Measurements from ENCODE around the gene CYP4B1. TPM values are rescaled to one million over a fixed set of nuclear protein-coding genes. Genes with fewer than 3 reads are reported as not detected.
"Not testable (repeated sequence)": the region's sequence is repeated elsewhere in the genome, so short reads cannot be mapped to it uniquely, and the experiment has no call there.

CYP4B1 gene
- total RNA-seq, 1 donor from 2014 or later, result 243 TPM

DNA sequence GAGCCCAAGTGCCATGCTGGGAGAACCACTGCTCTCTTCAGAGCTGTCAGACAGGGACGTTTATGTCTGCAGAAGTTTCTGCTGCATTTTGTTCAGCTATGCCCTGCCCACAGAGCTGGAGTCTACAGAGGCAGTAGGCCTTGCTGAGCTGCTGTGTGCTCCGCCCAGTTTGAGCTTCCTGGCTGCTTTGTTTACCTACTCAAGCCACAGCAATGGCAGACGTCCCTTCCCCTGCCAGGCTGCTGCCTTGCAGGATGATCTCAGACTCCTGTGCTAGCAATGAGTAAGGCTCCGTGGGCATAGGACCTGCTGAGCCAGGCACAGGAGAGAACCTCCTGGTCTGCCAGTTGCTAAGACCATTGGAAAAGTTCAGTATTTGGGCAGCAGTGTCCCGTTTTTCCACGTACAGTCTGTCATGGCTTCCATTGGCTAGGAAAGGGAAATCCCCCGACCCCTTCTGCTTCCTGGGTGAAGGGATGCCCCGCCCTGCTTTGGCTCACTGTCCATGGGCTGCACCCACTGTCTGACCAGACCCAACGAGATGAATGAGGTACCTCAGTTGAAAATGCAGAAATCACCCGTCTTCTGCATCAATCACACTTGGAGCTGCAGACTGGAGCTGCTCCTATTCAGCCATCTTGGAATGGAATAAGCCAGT, 31.9 kb downstream of the CYP4B1 start:
- intact Hi-C loops (cut with DNase I), result no loop called here

DNA sequence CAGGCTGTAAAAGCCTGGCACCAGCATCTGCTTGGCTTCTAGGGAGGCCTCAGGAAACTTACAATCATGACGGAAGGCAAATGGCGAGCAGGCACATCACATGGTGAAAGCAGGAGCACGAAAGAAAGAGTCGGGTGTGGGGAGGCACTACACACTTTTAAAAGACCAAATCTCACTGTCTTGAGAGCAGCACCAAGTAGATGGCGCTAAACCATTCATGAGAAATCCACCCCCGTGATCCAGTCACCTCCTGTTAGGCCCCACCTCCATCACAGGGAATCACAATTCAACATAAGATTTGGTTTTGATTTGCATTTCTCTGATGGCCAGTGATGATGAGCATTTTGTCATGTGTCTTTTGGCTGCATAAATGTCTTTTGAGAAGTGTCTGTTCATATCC, 36.6 kb downstream of the CYP4B1 start:
- intact Hi-C loops (cut with DNase I); H3K4me3 ChIP-seq; DNase-seq (ENCODE audit: low spot score in 2 of 2): not testable (repeated sequence)

More for the DNA sequence above, 31.9 kb downstream of the CYP4B1 start:
- Histone ChIP-seq H3K4me1 (no peaks in the 10 kb centered on the region), H3K36me3 (no peaks in the 10 kb centered on the region), H3K27ac (no peak overlapping the region), H3K27me3 (no peaks in the 10 kb centered on the region), H3K9me3 (no peaks in the 10 kb centered on the region), H3K4me3 (no peak overlapping the region)
- TF ChIP-seq, protein P1, sequence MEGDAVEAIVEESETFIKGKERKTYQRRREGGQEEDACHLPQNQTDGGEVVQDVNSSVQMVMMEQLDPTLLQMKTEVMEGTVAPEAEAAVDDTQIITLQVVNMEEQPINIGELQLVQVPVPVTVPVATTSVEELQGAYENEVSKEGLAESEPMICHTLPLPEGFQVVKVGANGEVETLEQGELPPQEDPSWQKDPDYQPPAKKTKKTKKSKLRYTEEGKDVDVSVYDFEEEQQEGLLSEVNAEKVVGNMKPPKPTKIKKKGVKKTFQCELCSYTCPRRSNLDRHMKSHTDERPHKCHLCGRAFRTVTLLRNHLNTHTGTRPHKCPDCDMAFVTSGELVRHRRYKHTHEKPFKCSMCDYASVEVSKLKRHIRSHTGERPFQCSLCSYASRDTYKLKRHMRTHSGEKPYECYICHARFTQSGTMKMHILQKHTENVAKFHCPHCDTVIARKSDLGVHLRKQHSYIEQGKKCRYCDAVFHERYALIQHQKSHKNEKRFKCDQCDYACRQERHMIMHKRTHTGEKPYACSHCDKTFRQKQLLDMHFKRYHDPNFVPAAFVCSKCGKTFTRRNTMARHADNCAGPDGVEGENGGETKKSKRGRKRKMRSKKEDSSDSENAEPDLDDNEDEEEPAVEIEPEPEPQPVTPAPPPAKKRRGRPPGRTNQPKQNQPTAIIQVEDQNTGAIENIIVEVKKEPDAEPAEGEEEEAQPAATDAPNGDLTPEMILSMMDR (IDR thresholded peaks at IDR 0.05), result no peak
- no peak for DNase-seq (ENCODE audit: low spot score in 2 of 2)

DNA sequence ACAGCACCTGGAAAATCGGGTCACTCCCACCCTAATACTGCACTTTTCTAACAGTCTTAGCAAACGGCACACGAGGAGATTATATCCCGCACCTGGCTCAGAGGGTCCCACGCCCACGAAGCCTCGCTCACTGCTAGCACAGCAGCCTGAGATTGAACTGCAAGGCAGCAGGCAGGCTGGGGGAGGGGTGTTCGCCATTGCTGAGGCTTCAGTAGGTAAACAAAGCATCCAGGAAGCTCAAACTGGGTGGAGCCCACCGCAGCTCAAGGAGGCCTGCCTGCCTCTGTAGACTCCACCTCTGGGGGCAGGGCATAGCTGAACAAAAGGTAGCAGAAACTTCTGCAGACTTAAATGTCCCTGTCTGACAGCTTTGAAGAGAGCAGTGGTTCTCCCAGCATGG, 47.5 kb downstream of the CYP4B1 start:
- H3K9me3 ChIP-seq; H3K27me3 ChIP-seq; H3K36me3 ChIP-seq; intact Hi-C loops (cut with DNase I); H3K27ac ChIP-seq; H3K4me3 ChIP-seq; H3K4me1 ChIP-seq; DNase-seq (ENCODE audit: low spot score in 2 of 2): not testable (repeated sequence)

More for the DNA sequence above, 36.6 kb downstream of the CYP4B1 start:
- H3K4me1 ChIP-seq, H3K27ac ChIP-seq, H3K36me3 ChIP-seq, H3K9me3 ChIP-seq, H3K27me3 ChIP-seq: not testable (repeated sequence)

DNA sequence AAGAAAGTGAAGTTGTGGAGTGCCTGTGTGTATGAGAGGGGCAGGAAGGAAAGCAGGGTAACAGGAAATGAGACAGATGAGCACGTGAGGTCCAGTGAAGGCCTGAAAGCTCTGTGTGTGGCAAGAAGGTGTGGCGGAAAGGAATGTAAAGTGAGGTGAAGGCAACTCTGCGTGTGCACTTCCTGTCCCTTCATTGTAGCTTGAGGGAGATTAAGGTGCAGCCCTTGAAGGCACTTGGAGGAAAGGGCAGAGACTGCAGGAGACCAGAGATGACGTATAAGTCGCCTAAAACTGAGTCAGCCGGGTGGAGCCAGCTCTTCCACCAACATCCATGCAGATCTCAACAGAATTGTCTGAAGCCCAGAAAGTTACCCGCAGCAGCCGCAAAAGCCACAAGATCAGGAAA, 58.8 kb downstream of the CYP4B1 start:
- H3K9me3 ChIP-seq; H3K36me3 ChIP-seq; H3K4me3 ChIP-seq; DNase-seq (ENCODE audit: low spot score in 2 of 2); H3K4me1 ChIP-seq; H3K27ac ChIP-seq; H3K27me3 ChIP-seq; intact Hi-C loops (cut with DNase I): not testable (repeated sequence)

DNA sequence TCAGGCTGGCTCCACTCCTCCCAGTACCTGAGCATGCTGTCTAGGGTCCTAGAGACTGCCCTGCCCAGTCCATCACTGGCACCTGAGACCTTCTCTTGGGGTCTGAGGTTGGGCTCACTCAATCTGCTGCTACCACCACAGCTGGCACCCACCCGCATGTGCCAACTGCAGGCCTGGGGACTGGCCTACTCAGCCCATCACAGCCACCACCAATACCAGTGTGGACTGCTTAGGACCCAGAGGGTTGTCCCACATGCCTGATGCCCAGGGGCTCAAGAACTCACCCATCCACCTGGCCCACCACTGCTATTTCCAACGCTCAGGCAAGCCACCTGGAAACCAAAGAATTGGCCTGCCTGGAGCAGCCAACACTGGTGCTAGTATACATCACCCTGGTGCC, 63.5 kb downstream of the CYP4B1 start:
- Histone ChIP-seq H3K9me3 (no peaks in the 10 kb centered on the region), H3K27me3 (no peaks in the 10 kb centered on the region), H3K27ac (no peak overlapping the region), H3K4me3 (no peak overlapping the region), H3K4me1 (no peaks in the 10 kb centered on the region), H3K36me3 (no peaks in the 10 kb centered on the region)
- no peak for DNase-seq (ENCODE audit: low spot score in 2 of 2)
- intact Hi-C loops (cut with DNase I), result no loop called here
- TF ChIP-seq, protein P1 (IDR thresholded peaks at IDR 0.05), result no peak

Other genes starting within 250 kb of the CYP4B1 start
- gene KNCN, start 247.4 kb upstream of the CYP4B1 start, total RNA-seq, result not detected
- gene MKNK1, start 194.8 kb upstream of the CYP4B1 start, total RNA-seq, result 47.8 TPM
- gene MOB3C, start 182.2 kb upstream of the CYP4B1 start, total RNA-seq, result 16.1 TPM
- gene ATPAF1, start 130.7 kb upstream of the CYP4B1 start, total RNA-seq, result 23.6 TPM
- gene TEX38, start 127.2 kb upstream of the CYP4B1 start, total RNA-seq, result not detected
- 99.8 TPM for gene EFCAB14, start 79.9 kb upstream of the CYP4B1 start, total RNA-seq
- not detected for gene CYP4A11, start 142.4 kb downstream of the CYP4B1 start, total RNA-seq
- 17.2 TPM for gene CYP4X1, start 224.6 kb downstream of the CYP4B1 start, total RNA-seq

Measured in ascending aorta (tissue), 2 donors.